GM23248 (cell line): ENCODE results near the gene ATP13A3.

ENCODE experiments used
- EZH2 ChIP-seq: fragments of 200-600 bp; sonication (generic); IDR thresholded peaks from 2 replicates; pipeline ENCODE4 v1.6.1; 2018; ENCODE audit warnings: antibody characterized with exemption, mild to moderate bottlenecking; ENCODE audit not compliant: insufficient read depth, poor library complexity, severe bottlenecking
- EZH2phosphoT487 ChIP-seq: fragments of 200-600 bp; sonication (generic); IDR thresholded peaks from 2 replicates; pipeline ENCODE4 v1.6.1; 2018; ENCODE audit warnings: antibody characterized with exemption, moderate library complexity, mild to moderate bottlenecking, low read depth; ENCODE audit not compliant: insufficient read depth

- TF ChIP-seq EZH2: no peak
- no peak for TF ChIP-seq EZH2phosphoT487
These were observed 96.0 kb downstream of the ATP13A3 start for GRCh38 chr3:194390835-194391234.
